ENCODE results near the gene ITPKB.

- TF ChIP-seq CTCF (IDR thresholded peaks at IDR 0.05): no peak
- TF ChIP-seq POLR2A (IDR thresholded peaks at IDR 0.05): no peak
Measured at GRCh38 chr1:226688808-226689207, 50.3 kb downstream of the ITPKB start.
